PC-9 (cell line): ENCODE data around the gene TCL1B. TPM values are rescaled to one million over a fixed set of nuclear protein-coding genes. Genes with fewer than 3 reads are reported as not detected.

Source experiments
- BruUV-seq: library from RNA; stranded (reverse); fragments of 400-500 nt; replicated peaks from 2 replicates; lab custom pipeline; 2021; lab: Mats Ljungman, UMichigan
- CTCF ChIA-PET: fragments of 300-600 bp; sonication (Branson Sonifier 250); formaldehyde crosslinking; loops from one replicate; lab custom pipeline; 2022; ENCODE audit warnings: antibody characterized with exemption; lab: Charles Lee
- POLR2A ChIA-PET: fragments of 300-600 bp; sonication (Branson Sonifier 250); formaldehyde crosslinking; loops from one replicate; lab custom pipeline; 2022; ENCODE audit warnings: antibody characterized with exemption; ENCODE audit not compliant: unreplicated experiment; lab: Charles Lee
- DNase-seq, 2 experiments: peaks; one replicate each; pipeline versions ENCODE4 v3.0.0 to v3.0.0-alpha.2; 2015 to 2022; ENCODE audit warnings: mixed read lengths in 1 of 2
- H2AFZ ChIP-seq: fragments of 200-600 bp; sonication (generic); 2 replicates; pipeline ENCODE4 v1.8.1; 2017; ENCODE audit warnings: antibody characterized with exemption
- H3F3A ChIP-seq: fragments of 200-600 bp; sonication (generic); 2 replicates; pipeline ENCODE4 v1.8.1; 2017; ENCODE audit warnings: antibody characterized with exemption, mild to moderate bottlenecking, low read depth; ENCODE audit not compliant: insufficient read depth
- H3K27ac ChIP-seq: fragments of 200-600 bp; sonication (generic); 2 replicates; pipeline ENCODE4 v1.6.1; 2016; ENCODE audit warnings: mixed run types
- H3K27me3 ChIP-seq: fragments of 200-600 bp; sonication (generic); 2 replicates; pipeline ENCODE4 v1.6.1; 2016; ENCODE audit warnings: low read depth, mixed run types; ENCODE audit not compliant: insufficient read depth
- H3K36me3 ChIP-seq: fragments of 200-600 bp; sonication (generic); 2 replicates; pipeline ENCODE4 v1.6.1; 2016; ENCODE audit warnings: low read depth, mixed run types
- H3K4me1 ChIP-seq: fragments of 200-600 bp; sonication (generic); replicated peaks from 2 replicates; pipeline ENCODE4 v1.6.1; 2016; ENCODE audit warnings: mixed run types; ENCODE audit not compliant: insufficient read depth
- H3K4me2 ChIP-seq: fragments of 200-600 bp; sonication (generic); 2 replicates; pipeline ENCODE4 v1.6.1; 2017; ENCODE audit warnings: mixed run types
- H3K4me3 ChIP-seq: fragments of 200-600 bp; sonication (generic); 2 replicates; pipeline ENCODE4 v1.6.1; 2016; ENCODE audit warnings: mixed run types
- H3K79me2 ChIP-seq: fragments of 200-600 bp; sonication (generic); 2 replicates; pipeline ENCODE4 v1.6.1; 2017; ENCODE audit warnings: low read depth, mixed run types
- H3K9me2 ChIP-seq: fragments of 200-600 bp; sonication (generic); 2 replicates; pipeline ENCODE4 v1.8.1; 2017; ENCODE audit warnings: mild to moderate bottlenecking; ENCODE audit not compliant: insufficient read depth
- H3K9me3 ChIP-seq: fragments of 200-600 bp; sonication (generic); 2 replicates; pipeline ENCODE4 v1.8.1; 2016; ENCODE audit warnings: low read depth; ENCODE audit not compliant: insufficient read depth
- H4K20me1 ChIP-seq: fragments of 200-600 bp; sonication (generic); 2 replicates; pipeline ENCODE4 v1.8.1; 2017; ENCODE audit not compliant: insufficient read depth
- EZH2 ChIP-seq: fragments of 200-600 bp; sonication (generic); IDR thresholded peaks from 2 replicates; pipeline ENCODE4 v1.8.0; 2017; ENCODE audit warnings: antibody characterized with exemption, low read depth
- intact Hi-C: fragments of 100-400 bp; cut with micrococcal nuclease; formaldehyde crosslinking; loops from one replicate; pipeline ENCODE4 v1.10.0; 2022; ENCODE audit not compliant: unreplicated experiment
- total RNA-seq: library from RNA; stranded (reverse); gene quantifications from 2 replicates; pipeline ENCODE4 v1.2.3, GENCODE V29; 2021
- TF ChIP-seq, protein P1 (sequence below): fragments of 200-600 bp; sonication (generic); conservative IDR thresholded peaks from 2 replicates; pipeline ENCODE4 v1.6.1; 2017; ENCODE audit warnings: mixed run types, antibody characterized with exemption, mild to moderate bottlenecking, moderate library complexity

Gene TCL1B
- total RNA-seq, 1 experiment from 2014 or later, result not detected

- TF ChIP-seq, protein P1, sequence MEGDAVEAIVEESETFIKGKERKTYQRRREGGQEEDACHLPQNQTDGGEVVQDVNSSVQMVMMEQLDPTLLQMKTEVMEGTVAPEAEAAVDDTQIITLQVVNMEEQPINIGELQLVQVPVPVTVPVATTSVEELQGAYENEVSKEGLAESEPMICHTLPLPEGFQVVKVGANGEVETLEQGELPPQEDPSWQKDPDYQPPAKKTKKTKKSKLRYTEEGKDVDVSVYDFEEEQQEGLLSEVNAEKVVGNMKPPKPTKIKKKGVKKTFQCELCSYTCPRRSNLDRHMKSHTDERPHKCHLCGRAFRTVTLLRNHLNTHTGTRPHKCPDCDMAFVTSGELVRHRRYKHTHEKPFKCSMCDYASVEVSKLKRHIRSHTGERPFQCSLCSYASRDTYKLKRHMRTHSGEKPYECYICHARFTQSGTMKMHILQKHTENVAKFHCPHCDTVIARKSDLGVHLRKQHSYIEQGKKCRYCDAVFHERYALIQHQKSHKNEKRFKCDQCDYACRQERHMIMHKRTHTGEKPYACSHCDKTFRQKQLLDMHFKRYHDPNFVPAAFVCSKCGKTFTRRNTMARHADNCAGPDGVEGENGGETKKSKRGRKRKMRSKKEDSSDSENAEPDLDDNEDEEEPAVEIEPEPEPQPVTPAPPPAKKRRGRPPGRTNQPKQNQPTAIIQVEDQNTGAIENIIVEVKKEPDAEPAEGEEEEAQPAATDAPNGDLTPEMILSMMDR, result no peak
- TF ChIP-seq EZH2, result no peak
- CTCF ChIA-PET, result no interaction called here
Observed at GRCh38 chr14:95659990-95660385, 26.2 kb upstream of the TCL1B start.

GRCh38 chr14:95660651-95661515 lies 25.3 kb upstream of the TCL1B start:
- POLR2A ChIA-PET, result no interaction called here
- Histone ChIP-seq H3K4me2 (no peak overlapping the region), H3K36me3 (no peaks in the 10 kb centered on the region), H3K9me2 (no peaks in the 10 kb centered on the region), H3K79me2 (no peaks in the 10 kb centered on the region), H2AFZ (no peak overlapping the region), H3K27ac (no peak overlapping the region), H4K20me1 (no peaks in the 10 kb centered on the region), H3F3A (no peaks in the 10 kb centered on the region), H3K4me1 (no peaks in the 10 kb centered on the region), H3K4me3 (no peak overlapping the region), H3K27me3 (peaks cover 12% of the 10 kb centered on the region; the same call in 1 of the 2 replicates), H3K9me3 (no peaks in the 10 kb centered on the region)
- no peak for TF ChIP-seq EZH2
- TF ChIP-seq, protein P1, result no peak
- intact Hi-C loops, result no loop called here
- no peak for DNase-seq
- CTCF ChIA-PET, result no interaction called here
- no TSS peak for BruUV-seq

More at GRCh38 chr14:95659990-95660385, 26.2 kb upstream of the TCL1B start:
- no peak overlapping the region for H3K27ac ChIP-seq
- H3K27me3 ChIP-seq, result peaks cover 12% of the 10 kb centered on the region; the same call in 1 of the 2 replicates
- intact Hi-C loops, result no loop called here
- DNase-seq, result no peak
- H3K9me3 ChIP-seq, result no peaks in the 10 kb centered on the region
- H3K4me3 ChIP-seq, result no peak overlapping the region
- POLR2A ChIA-PET, result no interaction called here
- H3K36me3 ChIP-seq, result no peaks in the 10 kb centered on the region
- H2AFZ ChIP-seq, result no peak overlapping the region
- BruUV-seq, result no TSS peak
- no peak overlapping the region for H3K4me2 ChIP-seq
- no peaks in the 10 kb centered on the region for H4K20me1 ChIP-seq
- no peaks in the 10 kb centered on the region for H3K4me1 ChIP-seq
- H3K9me2 ChIP-seq, result no peaks in the 10 kb centered on the region
- no peaks in the 10 kb centered on the region for H3F3A ChIP-seq
- no peaks in the 10 kb centered on the region for H3K79me2 ChIP-seq

- no peak overlapping the region for H3K4me2 ChIP-seq
Observed at GRCh38 chr14:95662376-95663186, 23.6 kb upstream of the TCL1B start.

More at GRCh38 chr14:95662376-95663186, 23.6 kb upstream of the TCL1B start:
- Histone ChIP-seq H3K79me2 (no peaks in the 10 kb centered on the region), H4K20me1 (no peaks in the 10 kb centered on the region), H3K9me2 (no peaks in the 10 kb centered on the region), H3K27me3 (peaks cover 12% of the 10 kb centered on the region; the same call in 1 of the 2 replicates), H3F3A (no peaks in the 10 kb centered on the region), H3K9me3 (no peaks in the 10 kb centered on the region), H3K27ac (no peak overlapping the region), H3K4me1 (no peaks in the 10 kb centered on the region), H3K4me3 (no peak overlapping the region), H2AFZ (no peak overlapping the region), H3K36me3 (no peaks in the 10 kb centered on the region)
- CTCF ChIA-PET, result no interaction called here
- DNase-seq, result no peak
- POLR2A ChIA-PET, result interaction anchor here (0.6 kb wide), 2 partner anchors 115 to 361 kb away, joined by 3 to 8 read pairs; no protein-coding TSS in a partner anchor
- no TSS peak for BruUV-seq
- TF ChIP-seq, protein P1, result no peak
- no peak for TF ChIP-seq EZH2
- intact Hi-C loops, result no loop called here
